Common myeloid progenitor, CD34-positive (primary cell): Measurements from ENCODE around the gene OR13C9. TPM values are rescaled to one million over a fixed set of nuclear protein-coding genes. Genes with fewer than 3 reads are reported as not detected.
"Not testable (repeated sequence)": the region's sequence is repeated elsewhere in the genome, so short reads cannot be mapped to it uniquely, and the experiment has no call there.

Experiments used
- CTCF ChIA-PET: fragments of 350-600 bp; sonication (Branson Sonifier 250); formaldehyde crosslinking; loops from one replicate; lab custom pipeline; 2021; ENCODE audit warnings: antibody characterized with exemption; lab: Charles Lee
- POLR2A ChIA-PET: fragments of 350-600 bp; sonication (Branson Sonifier 250); formaldehyde crosslinking; loops from one replicate; lab custom pipeline; 2021; ENCODE audit warnings: antibody characterized with exemption; lab: Charles Lee
- DNase-seq, 3 donors: peaks; one replicate each; pipeline versions ENCODE4 v3.0.0 to v3.0.0-alpha.2; 2013
- H3K27ac ChIP-seq, 2 experiments: 1 replicate in 1 of 2; 2 replicates in 1 of 2; pipeline ENCODE4 v1.7.0; 2013; ENCODE audit warnings: inconsistent platforms in 2 of 2, low read length in 2 of 2, mild to moderate bottlenecking in 2 of 2, low read depth in 1 of 2, moderate library complexity in 1 of 2; ENCODE audit not compliant: severe bottlenecking in 2 of 2, insufficient read depth in 1 of 2, poor library complexity in 1 of 2
- H3K27me3 ChIP-seq, 5 experiments: replicated peaks in 2 of 5; 1 replicate in 3 of 5; 2 replicates in 2 of 5; pipeline versions ENCODE4 v1.6.1 to v1.7.0; 2013; ENCODE audit warnings: low read length in 4 of 5, mild to moderate bottlenecking in 2 of 5, moderate library complexity in 2 of 5, inconsistent platforms in 1 of 5; ENCODE audit not compliant: insufficient read depth in 5 of 5, control insufficient read depth in 4 of 5
- H3K36me3 ChIP-seq, 4 experiments: 1 replicate in 2 of 4; 2 replicates in 2 of 4; pipeline versions ENCODE4 v1.6.1 to v1.7.0; 2013; ENCODE audit warnings: low read length in 3 of 4, control low read depth in 1 of 4, mild to moderate bottlenecking in 1 of 4; ENCODE audit not compliant: control insufficient read depth in 4 of 4, insufficient read depth in 4 of 4
- H3K4me1 ChIP-seq, 4 experiments: 1 replicate in 3 of 4; 2 replicates in 1 of 4; pipeline versions ENCODE4 v1.6.1 to v1.7.1; 2013; ENCODE audit warnings: low read length in 3 of 4, mild to moderate bottlenecking in 3 of 4, control low read depth in 1 of 4, inconsistent platforms in 1 of 4, moderate library complexity in 1 of 4; ENCODE audit not compliant: control insufficient read depth in 4 of 4, insufficient read depth in 4 of 4; ENCODE audit errors: control extremely low read depth in 1 of 4
- H3K4me3 ChIP-seq, 7 experiments: 1 replicate in 4 of 7; 2 replicates in 3 of 7; pipeline versions ENCODE4 v1.5.1 to v1.7.0; 2013; ENCODE audit warnings: mild to moderate bottlenecking in 7 of 7, low read length in 6 of 7, moderate library complexity in 6 of 7, inconsistent platforms in 2 of 7, low read depth in 2 of 7, control low read depth in 1 of 7; ENCODE audit not compliant: insufficient read depth in 4 of 7, control insufficient read depth in 1 of 7; ENCODE audit errors: extremely low read depth in 1 of 7
- H3K9me3 ChIP-seq, 5 experiments: 1 replicate in 4 of 5; 2 replicates in 1 of 5; pipeline versions ENCODE4 v1.6.1 to v1.7.1; 2013; ENCODE audit warnings: low read length in 4 of 5, mild to moderate bottlenecking in 2 of 5, inconsistent platforms in 1 of 5, low read depth in 1 of 5, moderate library complexity in 1 of 5; ENCODE audit not compliant: control insufficient read depth in 4 of 5, insufficient read depth in 2 of 5; ENCODE audit errors: control extremely low read depth in 1 of 5
- WGBS: methylation state at CpG from one replicate; pipeline ENCODE4 v1.1.5; 2013; ENCODE audit not compliant: insufficient coverage; 5-methylcytosine and 5-hydroxymethylcytosine counted together
- polyA plus RNA-seq: library from polyadenylated mRNA; unstranded; fragments of 120-200 nt; gene quantifications from one replicate; pipeline ENCODE4 v1.2.1, GENCODE V29; 2013

OR13C9 gene, protein sequence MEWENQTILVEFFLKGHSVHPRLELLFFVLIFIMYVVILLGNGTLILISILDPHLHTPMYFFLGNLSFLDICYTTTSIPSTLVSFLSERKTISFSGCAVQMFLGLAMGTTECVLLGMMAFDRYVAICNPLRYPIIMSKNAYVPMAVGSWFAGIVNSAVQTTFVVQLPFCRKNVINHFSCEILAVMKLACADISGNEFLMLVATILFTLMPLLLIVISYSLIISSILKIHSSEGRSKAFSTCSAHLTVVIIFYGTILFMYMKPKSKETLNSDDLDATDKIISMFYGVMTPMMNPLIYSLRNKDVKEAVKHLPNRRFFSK
- polyA plus RNA-seq, result not detected

DNA sequence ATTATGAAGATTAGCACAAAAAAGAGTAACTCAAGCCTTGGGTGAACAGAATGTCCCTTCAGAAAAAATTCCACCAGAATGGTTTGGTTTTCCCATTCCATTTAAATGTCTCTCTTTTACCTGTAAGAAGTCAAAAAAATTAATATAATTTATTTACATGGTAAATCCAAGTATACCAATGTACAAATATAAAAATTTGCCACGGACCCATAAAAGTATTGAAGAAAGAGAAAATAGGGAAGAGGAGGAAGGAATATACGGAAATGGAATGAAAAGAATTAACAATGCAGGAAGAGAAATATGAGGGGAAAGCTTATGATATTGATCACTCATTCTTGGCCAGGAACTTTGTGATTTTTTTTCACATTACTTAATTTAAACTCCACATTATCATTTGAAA is at the start of gene OR13C9:
Gene OR13C9 (minus strand): TSS at position 101 of the 400 bp plus-strand sequence. CDS start 0 bp downstream, at position 101.
- POLR2A ChIA-PET, result no interaction called here
- no peak for DNase-seq
- CTCF ChIA-PET, result no interaction called here
- Histone ChIP-seq H3K4me1 (no peaks in the 10 kb centered on the region), H3K27me3 (no peaks in the 10 kb centered on the region), H3K27ac (no peak within 1 kb of the TSS), H3K36me3 (no peaks in the 10 kb centered on the region), H3K4me3 (no peak within 1 kb of the TSS), H3K9me3 (no peaks in the 10 kb centered on the region)
- WGBS, result no CpG with 5 or more reads among the region's 2 CpGs

DNA sequence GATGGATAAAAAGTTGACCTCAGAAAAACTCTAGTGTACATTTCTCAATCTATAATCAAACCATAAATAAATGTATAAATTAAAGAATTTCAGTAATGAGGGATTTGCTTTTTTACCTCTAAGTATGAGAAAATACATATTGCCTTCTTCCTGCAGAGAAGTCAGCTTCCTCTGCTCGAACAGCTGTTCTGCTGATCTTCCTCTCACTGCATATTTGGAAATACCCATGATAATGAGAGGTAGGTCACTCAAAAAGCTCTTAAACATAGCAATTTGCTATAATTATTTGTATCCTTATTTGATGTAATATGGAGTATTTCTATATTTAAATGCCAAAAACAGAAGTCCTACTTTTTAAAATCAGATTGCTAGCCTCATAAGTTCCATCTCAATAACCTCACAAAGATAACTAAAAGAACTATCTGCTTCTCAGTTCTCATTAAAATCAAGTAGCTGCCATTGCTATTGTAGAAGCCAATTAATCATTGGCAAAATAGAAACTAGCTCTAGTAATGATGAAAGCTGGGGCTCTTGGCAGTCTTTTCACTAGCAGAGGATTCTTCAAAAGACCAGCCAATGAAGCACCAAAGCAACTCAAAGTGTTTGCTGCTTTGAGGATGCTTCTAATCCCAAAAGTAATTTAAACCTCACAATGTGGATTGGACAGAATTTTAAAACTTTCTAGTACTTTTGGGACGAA is 40.6 kb upstream of the OR13C9 start:
- no CpG with 5 or more reads among the region's 2 CpGs for WGBS
- no peak overlapping the region for H3K4me3 ChIP-seq

DNA sequence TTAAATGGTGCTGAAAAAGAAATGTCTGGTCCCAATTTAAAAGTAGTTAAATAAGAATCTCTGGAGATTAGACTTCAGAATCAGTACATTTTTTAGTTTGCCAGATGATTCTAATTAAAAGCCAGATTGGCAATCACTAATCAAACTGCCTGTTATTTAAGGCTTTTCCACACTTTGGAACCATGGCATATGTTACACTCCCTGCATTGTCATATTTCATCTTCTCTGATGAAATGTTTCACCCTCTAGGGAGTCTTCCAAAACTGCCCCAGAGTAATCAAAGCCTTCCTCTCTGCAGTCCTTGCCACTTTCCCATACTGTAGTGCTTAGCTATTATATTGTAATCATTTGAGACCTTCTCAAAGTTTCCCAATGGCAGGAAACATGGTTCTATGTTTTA is 17.5 kb upstream of the OR13C9 start:
- H3K4me1 ChIP-seq, result no peaks in the 10 kb centered on the region
- no peak for DNase-seq
- H3K9me3 ChIP-seq, result peaks cover 0 to 20% (median 3%) of the 10 kb centered on the region in 5 experiments
- H3K36me3 ChIP-seq, result no peaks in the 10 kb centered on the region
- no peaks in the 10 kb centered on the region for H3K27me3 ChIP-seq
- H3K27ac ChIP-seq, result no peak overlapping the region
- no peak overlapping the region for H3K4me3 ChIP-seq
- ChIA-PET POLR2A (no interaction called here), CTCF (no interaction called here)

More for the DNA sequence above, 40.6 kb upstream of the OR13C9 start:
- Histone ChIP-seq H3K9me3 (no peaks in the 10 kb centered on the region), H3K4me1 (no peaks in the 10 kb centered on the region), H3K36me3 (no peaks in the 10 kb centered on the region), H3K27ac (no peak overlapping the region), H3K27me3 (no peaks in the 10 kb centered on the region)
- ChIA-PET POLR2A (no interaction called here), CTCF (interaction anchor here (0.6 kb wide), 1 partner anchor 64 kb away, joined by 4 read pairs; no protein-coding TSS in a partner anchor)
- no peak for DNase-seq

DNA sequence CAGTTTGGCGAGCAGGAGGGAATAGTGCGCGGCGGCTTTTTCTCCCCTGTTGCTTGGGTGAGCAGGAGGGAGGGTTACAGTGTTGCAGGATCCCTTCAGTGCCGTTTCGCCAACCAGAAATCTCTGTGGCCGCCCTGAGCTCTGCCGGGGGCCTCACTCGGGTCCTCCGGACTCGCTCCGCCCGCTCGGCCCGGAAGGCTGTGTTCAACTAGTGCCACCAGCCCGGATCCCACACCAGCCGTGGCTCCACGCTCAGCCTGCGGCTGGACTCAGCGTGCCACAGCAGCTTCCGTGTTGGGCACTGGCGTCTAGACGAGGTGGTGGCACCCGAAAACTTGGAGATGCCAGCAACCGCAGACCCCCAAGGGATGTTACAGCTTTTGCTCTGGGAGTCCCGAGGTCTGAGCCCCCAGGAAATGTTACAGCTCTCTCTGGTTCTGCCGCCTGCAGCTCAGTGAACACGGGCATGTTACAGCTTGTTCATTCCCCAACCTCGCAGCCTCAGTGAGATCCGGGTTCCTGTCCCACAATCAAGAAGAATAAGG is 16.0 kb upstream of the OR13C9 start:
- Histone ChIP-seq H3K27me3 (no peaks in the 10 kb centered on the region), H3K4me1 (no peaks in the 10 kb centered on the region), H3K36me3 (no peaks in the 10 kb centered on the region), H3K9me3 (peaks cover 0 to 20% (median 1%) of the 10 kb centered on the region in 5 experiments), H3K4me3 (no peak overlapping the region), H3K27ac (no peak overlapping the region)
- CTCF ChIA-PET, result no interaction called here
- POLR2A ChIA-PET, result no interaction called here
- DNase-seq, result no peak
- WGBS, result 98% methylated on average over 23 of the region's 30 CpGs

DNA sequence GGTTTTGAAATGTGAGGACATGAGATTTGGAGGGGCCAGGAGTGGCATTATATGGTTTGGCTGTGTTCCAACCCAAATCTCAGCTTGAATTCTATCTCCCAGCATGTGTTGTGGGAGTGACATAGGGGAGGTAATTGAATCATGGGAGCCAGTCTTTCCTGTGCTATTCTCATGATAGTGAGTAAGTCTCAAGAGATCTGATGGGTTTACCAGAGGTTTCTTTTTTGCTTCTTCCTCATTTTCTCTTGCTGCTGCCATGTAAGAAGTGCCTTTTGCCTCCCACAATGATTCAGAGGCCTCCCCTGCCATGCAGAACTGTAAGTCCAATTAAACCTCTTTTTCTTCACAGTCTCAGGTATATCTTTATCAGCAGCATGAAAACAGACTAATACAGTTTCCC is 8.0 kb upstream of the OR13C9 start:
- H3K36me3 ChIP-seq, H3K27me3 ChIP-seq, POLR2A ChIA-PET, H3K4me1 ChIP-seq, CTCF ChIA-PET, H3K27ac ChIP-seq, H3K9me3 ChIP-seq, H3K4me3 ChIP-seq: not testable (repeated sequence)
- DNase-seq, result peak in 1 of 3 donors; percentile 1

DNA sequence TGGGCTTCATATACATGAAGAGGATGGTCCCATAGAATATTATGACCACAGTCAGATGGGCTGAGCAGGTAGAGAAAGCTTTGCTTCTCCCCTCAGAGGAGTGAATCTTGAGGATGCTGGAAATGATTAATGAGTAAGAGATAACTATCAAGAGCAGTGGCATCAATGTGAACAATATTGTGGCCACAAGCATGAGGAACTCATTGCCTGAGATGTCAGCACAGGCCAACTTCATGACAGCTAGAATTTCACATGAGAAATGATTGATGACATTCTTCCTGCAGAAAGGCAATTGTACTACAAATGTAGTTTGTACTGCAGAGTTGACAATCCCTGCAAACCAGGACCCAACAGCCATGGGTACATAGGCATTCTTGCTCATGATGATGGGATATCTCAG is 586 bp downstream of the OR13C9 start:
- Histone ChIP-seq H3K27me3 (no peaks in the 10 kb centered on the region), H3K9me3 (no peaks in the 10 kb centered on the region), H3K36me3 (no peaks in the 10 kb centered on the region), H3K4me1 (no peaks in the 10 kb centered on the region), H3K4me3 (no peak overlapping the region), H3K27ac (no peak overlapping the region)
- no peak for DNase-seq
- ChIA-PET POLR2A (no interaction called here), CTCF (no interaction called here)

DNA sequence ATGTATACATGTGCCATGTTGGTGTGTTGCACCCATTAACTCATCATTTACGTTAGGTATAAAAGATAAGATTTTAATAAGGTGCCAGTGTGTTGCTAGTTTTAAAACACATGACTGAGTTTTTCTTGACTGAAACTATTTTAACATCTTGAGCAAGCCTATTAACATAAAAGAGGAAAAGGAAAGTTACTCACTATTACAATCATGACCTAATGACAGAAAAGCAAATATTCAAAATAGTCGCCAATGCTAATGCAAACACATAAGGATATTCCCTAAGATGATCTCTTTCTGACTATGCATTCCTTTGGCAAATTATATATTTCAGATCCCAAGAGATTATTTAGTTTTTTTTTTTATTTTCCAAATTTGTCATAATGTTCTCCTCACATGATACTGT is 6.8 kb downstream of the OR13C9 start:
- Histone ChIP-seq H3K4me3 (no peak overlapping the region), H3K27me3 (no peaks in the 10 kb centered on the region), H3K27ac (no peak overlapping the region), H3K9me3 (no peaks in the 10 kb centered on the region), H3K4me1 (no peaks in the 10 kb centered on the region), H3K36me3 (no peaks in the 10 kb centered on the region)
- no CpG with 5 or more reads among the region's 2 CpGs for WGBS
- DNase-seq, result no peak
- CTCF ChIA-PET, result no interaction called here
- POLR2A ChIA-PET, result no interaction called here
